ENCODE data around the gene ITPRID1. TPM values are rescaled to one million over a fixed set of nuclear protein-coding genes. Genes with fewer than 3 reads are reported as not detected.

The ITPRID1 gene
- total RNA-seq, 3 donors from 2014 or later, result 1.7 to 2.4 (median 2.3) TPM

DNA sequence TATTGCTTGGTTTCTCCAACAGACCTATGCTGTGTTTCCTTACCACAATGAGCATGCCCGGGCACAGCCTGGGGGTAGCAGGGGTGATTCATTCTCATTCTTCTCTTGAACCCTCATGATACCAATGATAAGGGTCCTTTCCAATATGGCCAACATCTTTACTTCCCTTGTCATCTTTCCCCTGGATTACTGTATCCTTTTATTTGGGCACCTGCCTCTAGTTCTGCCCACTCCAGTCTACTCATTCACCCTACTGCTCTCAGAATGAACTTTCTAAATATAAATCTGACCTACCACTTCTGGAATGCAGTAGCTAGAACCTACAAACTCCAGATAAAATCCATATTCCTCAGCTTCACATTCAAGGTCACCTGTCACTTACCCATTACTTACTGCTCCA lies 26.4 kb upstream of the ITPRID1 start:
- no peak for DNase-seq
- no peak for ATAC-seq
- H3K4me1 ChIP-seq (ENCODE audit: low read depth), result no peaks in the 10 kb centered on the region
- no peak overlapping the region for H3K4me3 ChIP-seq
- intact Hi-C loops (cut with DNase I, micrococcal nuclease), result no loop called here
- no peaks in the 10 kb centered on the region for H3K9me3 ChIP-seq
- no peaks in the 10 kb centered on the region for H3K36me3 ChIP-seq (ENCODE audit: low read depth)
- TF ChIP-seq, protein P1, sequence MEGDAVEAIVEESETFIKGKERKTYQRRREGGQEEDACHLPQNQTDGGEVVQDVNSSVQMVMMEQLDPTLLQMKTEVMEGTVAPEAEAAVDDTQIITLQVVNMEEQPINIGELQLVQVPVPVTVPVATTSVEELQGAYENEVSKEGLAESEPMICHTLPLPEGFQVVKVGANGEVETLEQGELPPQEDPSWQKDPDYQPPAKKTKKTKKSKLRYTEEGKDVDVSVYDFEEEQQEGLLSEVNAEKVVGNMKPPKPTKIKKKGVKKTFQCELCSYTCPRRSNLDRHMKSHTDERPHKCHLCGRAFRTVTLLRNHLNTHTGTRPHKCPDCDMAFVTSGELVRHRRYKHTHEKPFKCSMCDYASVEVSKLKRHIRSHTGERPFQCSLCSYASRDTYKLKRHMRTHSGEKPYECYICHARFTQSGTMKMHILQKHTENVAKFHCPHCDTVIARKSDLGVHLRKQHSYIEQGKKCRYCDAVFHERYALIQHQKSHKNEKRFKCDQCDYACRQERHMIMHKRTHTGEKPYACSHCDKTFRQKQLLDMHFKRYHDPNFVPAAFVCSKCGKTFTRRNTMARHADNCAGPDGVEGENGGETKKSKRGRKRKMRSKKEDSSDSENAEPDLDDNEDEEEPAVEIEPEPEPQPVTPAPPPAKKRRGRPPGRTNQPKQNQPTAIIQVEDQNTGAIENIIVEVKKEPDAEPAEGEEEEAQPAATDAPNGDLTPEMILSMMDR (IDR thresholded peaks at IDR 0.05), result no peak

DNA sequence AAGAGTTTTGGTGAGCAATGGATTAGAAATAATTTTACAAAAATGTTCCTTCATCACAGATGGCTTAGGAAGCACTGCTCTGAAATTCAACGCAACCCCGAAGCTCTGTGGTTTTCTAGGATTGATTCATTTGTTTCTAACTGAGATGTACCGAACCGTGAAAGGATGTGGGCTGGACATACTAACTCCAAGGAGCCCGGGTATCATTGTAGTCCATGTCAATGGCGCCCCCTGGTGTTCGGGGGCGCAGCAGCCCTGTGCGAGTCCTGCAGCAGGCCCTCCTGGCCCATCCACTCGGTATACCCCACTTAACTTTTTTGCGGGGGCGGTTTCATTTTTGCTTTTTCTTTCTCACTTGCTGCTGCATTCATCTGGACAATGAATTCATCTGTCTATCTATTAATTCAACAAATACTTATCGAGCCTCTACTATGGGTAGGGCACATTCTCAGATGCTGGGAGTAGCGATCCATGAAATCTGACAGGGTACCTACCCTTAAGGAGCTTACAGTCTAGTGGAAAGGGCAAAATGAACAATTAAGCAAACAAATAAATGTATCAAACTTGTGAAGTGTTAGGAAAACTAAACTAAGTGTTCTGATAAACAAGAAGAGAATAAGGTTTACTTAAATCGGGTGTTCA lies 25.2 kb upstream of the ITPRID1 start:
- intact Hi-C loops (cut with DNase I, micrococcal nuclease), result no loop called here
- TF ChIP-seq, protein P1 (IDR thresholded peaks at IDR 0.05), result peak; percentile 50
- no peaks in the 10 kb centered on the region for H3K9me3 ChIP-seq
- peak; percentile 80 for ATAC-seq
- no peaks in the 10 kb centered on the region for H3K36me3 ChIP-seq (ENCODE audit: low read depth)
- peak; percentile 54 to 79 (median 71) for DNase-seq
- no peak overlapping the region for H3K4me3 ChIP-seq
- peaks cover 2% of the 10 kb centered on the region for H3K4me1 ChIP-seq (ENCODE audit: low read depth)

DNA sequence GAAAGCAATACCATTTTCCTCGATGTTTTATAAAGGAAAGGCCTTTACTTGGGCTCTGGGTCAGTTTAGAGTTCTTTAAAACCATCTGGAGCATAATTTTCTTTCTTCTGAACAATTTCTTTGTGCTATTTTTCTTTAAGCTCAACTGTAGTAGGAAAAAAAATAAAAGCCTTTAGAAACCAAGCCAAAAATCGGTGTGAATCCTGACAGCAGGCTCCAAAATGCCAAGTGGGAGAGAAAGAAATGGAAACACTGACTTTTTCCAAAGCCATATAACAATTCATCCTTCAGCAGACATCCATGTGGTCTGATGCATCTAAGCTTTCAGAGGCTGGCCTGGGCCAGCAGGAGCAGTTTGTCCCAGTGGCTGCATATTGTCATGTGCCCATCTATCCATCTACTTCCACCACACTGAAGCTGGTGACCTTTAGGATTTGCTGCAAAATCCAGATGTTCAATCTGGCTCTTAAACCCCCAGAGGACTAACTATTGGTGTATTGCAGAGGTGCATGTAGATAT lies 23.0 kb upstream of the ITPRID1 start:
- H3K4me1 ChIP-seq (ENCODE audit: low read depth), result peaks cover 2% of the 10 kb centered on the region
- ATAC-seq (no peak), DNase-seq (no peak)
- TF ChIP-seq, protein P1 (IDR thresholded peaks at IDR 0.05), result no peak
- H3K36me3 ChIP-seq (ENCODE audit: low read depth), result no peaks in the 10 kb centered on the region
- no peak overlapping the region for H3K4me3 ChIP-seq
- intact Hi-C loops (cut with DNase I, micrococcal nuclease), result no loop called here
- H3K9me3 ChIP-seq, result no peaks in the 10 kb centered on the region

DNA sequence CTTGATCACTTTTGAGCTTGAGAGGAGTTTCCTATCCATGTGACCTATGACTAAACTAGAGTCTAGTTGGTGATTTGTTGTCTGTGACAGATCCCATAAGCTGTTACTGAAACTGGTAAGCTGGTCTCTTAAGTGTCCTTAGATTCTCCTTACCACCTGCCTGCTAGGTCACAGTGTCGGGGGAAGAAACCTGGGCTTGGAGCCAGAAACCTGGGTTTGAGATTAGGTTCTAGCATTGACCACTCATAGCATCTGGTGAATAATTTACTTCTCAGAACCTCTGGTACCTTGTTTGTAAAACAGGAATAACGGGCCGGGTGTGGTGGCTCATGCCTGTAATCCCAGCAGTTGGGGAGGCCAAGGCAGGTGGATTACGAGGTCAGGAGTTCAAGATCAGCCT lies 21.8 kb upstream of the ITPRID1 start:
- Histone ChIP-seq H3K9me3 (no peaks in the 10 kb centered on the region), H3K4me1 (ENCODE audit: low read depth) (peaks cover 2% of the 10 kb centered on the region), H3K4me3 (no peak overlapping the region), H3K36me3 (ENCODE audit: low read depth) (no peaks in the 10 kb centered on the region)
- intact Hi-C loops (cut with DNase I, micrococcal nuclease), result no loop called here
- no peak for ATAC-seq
- TF ChIP-seq, protein P1 (IDR thresholded peaks at IDR 0.05), result no peak
- no peak for DNase-seq

DNA sequence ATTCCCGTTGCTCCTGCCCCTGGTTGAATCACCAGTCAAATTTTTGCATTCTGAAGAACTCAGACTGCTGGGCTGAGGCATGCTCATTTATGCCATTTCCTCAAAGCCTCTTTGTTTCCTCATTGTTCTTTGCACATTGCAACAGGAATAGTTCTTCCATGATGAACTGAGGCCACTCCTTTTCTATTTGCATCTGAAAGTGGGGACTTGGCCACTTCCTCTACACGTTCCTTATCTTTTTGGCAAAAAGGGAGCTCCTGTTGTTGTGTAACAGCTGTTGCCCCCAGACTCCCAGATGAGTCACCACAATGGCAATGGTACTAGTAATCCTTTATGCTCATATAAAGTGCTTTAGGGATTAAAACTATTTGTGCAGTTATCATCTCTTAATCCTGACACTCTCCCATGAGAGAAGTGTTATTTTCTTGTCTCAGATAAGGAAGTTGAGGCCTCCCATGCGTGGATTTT lies 20.1 kb upstream of the ITPRID1 start:
- DNase-seq (peak in 1 of 3 donors; percentile 15), ATAC-seq (peak; percentile 96)
- TF ChIP-seq, protein P1 (IDR thresholded peaks at IDR 0.05), result no peak
- Histone ChIP-seq H3K36me3 (ENCODE audit: low read depth) (no peaks in the 10 kb centered on the region), H3K9me3 (no peaks in the 10 kb centered on the region), H3K4me3 (no peak overlapping the region), H3K4me1 (ENCODE audit: low read depth) (peaks cover 2% of the 10 kb centered on the region)
- intact Hi-C loops (cut with DNase I, micrococcal nuclease), result no loop called here
